PC-3 (cell line): ENCODE data around the gene STX2.

Experiments used
- CTCF ChIP-seq: fragments of 300-600 bp; sonication (generic); conservative IDR thresholded peaks from 2 replicates; pipeline ENCODE4 v1.5.1; 2017; ENCODE audit warnings: antibody characterized with exemption, low read depth, mild to moderate bottlenecking, low read length
- EZH2 ChIP-seq: fragments of 300-600 bp; sonication (generic); IDR thresholded peaks from one replicate; pipeline ENCODE4 v1.6.1; 2017; ENCODE audit warnings: antibody characterized with exemption, mild to moderate bottlenecking, low read length; ENCODE audit not compliant: unreplicated experiment
- EZH2phosphoT487 ChIP-seq: fragments of 300-600 bp; sonication (generic); IDR thresholded peaks from 2 replicates; pipeline ENCODE4 v1.6.1; 2018; ENCODE audit warnings: mild to moderate bottlenecking, antibody characterized with exemption, low read length, borderline replicate concordance

- TF ChIP-seq CTCF = no peak
- TF ChIP-seq EZH2 = no peak
- TF ChIP-seq EZH2phosphoT487 = no peak
These were observed 62.8 kb downstream of the STX2 start for GRCh38 chr12:130775953-130776856.
